Fibroblast of upper back skin (primary cell): ENCODE data around the gene ANKEF1.
A peak's percentile ranks its signal among the peaks of the same experiment; 100 is the strongest.
"Not testable (repeated sequence)": the region's sequence is repeated elsewhere in the genome, so short reads cannot be mapped to it uniquely, and the experiment has no call there.

Source experiments
- DNase-seq: peaks from one replicate; pipeline ENCODE4 v3.0.0-alpha.2; 2013

ANKEF1 gene

GRCh38 chr20:10034717-10035571 is at the start of gene ANKEF1:
Gene ANKEF1, plus strand, starts transcription at chr20:10034987. Its CDS starts 3,315 bp downstream, at chr20:10038302.
- peak; percentile 46 for DNase-seq

- DNase-seq = no peak
These were observed 49.5 kb upstream of the ANKEF1 start for GRCh38 chr20:9985281-9985680.

- DNase-seq = no peak
These were observed 49.0 kb upstream of the ANKEF1 start for GRCh38 chr20:9985773-9986172.

GRCh38 chr20:9989066-9989724 is 45.6 kb upstream of the ANKEF1 start:
- DNase-seq = peak; percentile 67

- DNase-seq = no peak
These were observed 41.6 kb upstream of the ANKEF1 start for GRCh38 chr20:9993137-9993536.

GRCh38 chr20:9994676-9995075 is 40.1 kb upstream of the ANKEF1 start:
- DNase-seq = no peak

GRCh38 chr20:9995510-9996272 is 39.1 kb upstream of the ANKEF1 start:
- DNase-seq = no peak

GRCh38 chr20:9996944-9997343 is 37.8 kb upstream of the ANKEF1 start:
- DNase-seq = no peak

GRCh38 chr20:9999645-10000044 is 35.1 kb upstream of the ANKEF1 start:
- DNase-seq = peak; percentile 3

- DNase-seq = no peak
These were observed 31.9 kb upstream of the ANKEF1 start for GRCh38 chr20:10002866-10003265.

- DNase-seq = no peak
These were observed 29.9 kb upstream of the ANKEF1 start for GRCh38 chr20:10004900-10005299.

GRCh38 chr20:10005885-10006284 is 28.9 kb upstream of the ANKEF1 start:
- DNase-seq = no peak

- no peak for DNase-seq
These were observed 28.2 kb upstream of the ANKEF1 start for GRCh38 chr20:10006447-10007090.

- DNase-seq = no peak
These were observed 27.6 kb upstream of the ANKEF1 start for GRCh38 chr20:10007158-10007557.

- no peak for DNase-seq
These were observed 27.0 kb upstream of the ANKEF1 start for GRCh38 chr20:10007747-10008146.

- no peak for DNase-seq
These were observed 22.3 kb upstream of the ANKEF1 start for GRCh38 chr20:10012464-10012863.

- no peak for DNase-seq
These were observed 20.4 kb upstream of the ANKEF1 start for GRCh38 chr20:10014431-10014830.

GRCh38 chr20:10020937-10021336 is 13.8 kb upstream of the ANKEF1 start:
- no peak for DNase-seq

- no peak for DNase-seq
These were observed 12.2 kb upstream of the ANKEF1 start for GRCh38 chr20:10022625-10023024.

- DNase-seq = no peak
These were observed 10.9 kb upstream of the ANKEF1 start for GRCh38 chr20:10023911-10024310.

- DNase-seq = not testable (repeated sequence)
These were observed 3.2 kb upstream of the ANKEF1 start for GRCh38 chr20:10031451-10032215.

- not testable (repeated sequence) for DNase-seq
These were observed 2.5 kb upstream of the ANKEF1 start for GRCh38 chr20:10032269-10032668.
